ENCODE data around the gene DAND5.

Gene DAND5

DNA sequence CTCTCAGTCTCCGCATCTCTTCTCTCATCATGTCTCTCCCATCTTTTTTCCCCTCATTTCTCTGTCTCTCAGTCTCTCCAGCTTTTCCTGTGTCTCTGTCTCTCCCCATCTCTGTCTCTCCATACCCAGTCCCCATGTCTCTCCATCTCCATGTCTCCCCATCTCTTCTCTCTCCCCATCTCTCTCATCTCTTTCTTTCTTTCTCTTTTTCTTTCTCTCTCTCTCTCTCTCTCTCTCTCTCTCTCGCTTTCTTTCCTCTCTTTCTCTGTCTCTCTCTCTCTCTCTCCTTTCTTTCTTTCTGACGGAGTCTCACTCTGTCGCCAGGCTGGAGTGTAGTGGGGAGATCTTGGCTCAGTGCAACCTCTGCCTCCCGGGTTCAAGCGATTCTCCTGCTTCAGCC, 13.3 kb downstream of the DAND5 start:
- Histone ChIP-seq H3K9me3 (no peaks in the 10 kb centered on the region), H3K4me3 (no peak overlapping the region), H4K20me1 (no peaks in the 10 kb centered on the region), H3K27ac (no peak overlapping the region), H3K9ac (no peak overlapping the region), H3K36me3 (no peaks in the 10 kb centered on the region), H3K4me1 (peaks cover 60% of the 10 kb centered on the region), H3K27me3 (no peaks in the 10 kb centered on the region), H3K4me2 (peak overlapping the region; percentile 90)
- TF ChIP-seq Cebpa-rat (IDR thresholded peaks at IDR 0.05): no peak

DNA sequence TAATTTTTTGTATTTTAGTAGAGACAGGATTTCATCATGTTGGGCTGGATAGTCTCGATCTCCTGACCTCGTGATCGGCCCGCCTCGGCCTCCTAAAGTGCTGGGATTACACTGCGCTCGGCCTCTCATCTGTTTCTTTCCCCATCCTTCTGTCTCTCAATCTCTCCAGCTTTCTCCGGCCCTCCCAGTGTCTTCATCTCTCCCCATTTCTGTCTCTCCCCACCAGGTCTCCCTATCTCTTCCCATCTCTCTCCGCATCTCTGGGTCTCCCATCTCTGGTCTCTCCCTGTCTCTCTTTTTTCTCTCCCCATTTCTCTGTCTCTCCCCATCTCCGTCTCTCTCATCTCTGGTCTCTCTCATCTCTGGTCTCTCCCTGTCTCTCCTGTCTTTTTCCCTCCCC, 13.7 kb downstream of the DAND5 start:
- Histone ChIP-seq H3K36me3 (no peaks in the 10 kb centered on the region), H3K9me3 (no peaks in the 10 kb centered on the region), H3K27ac (peak overlapping the region; percentile 38; the same call in 1 of the 2 replicates), H3K27me3 (no peaks in the 10 kb centered on the region), H3K4me1 (peaks cover 65% of the 10 kb centered on the region), H3K4me3 (peak overlapping the region; percentile 64), H3K4me2 (peak overlapping the region; percentile 90), H4K20me1 (no peaks in the 10 kb centered on the region), H3K9ac (peak overlapping the region; percentile 60; the same call in 1 of the 2 replicates)
- no peak for TF ChIP-seq Cebpa-rat (IDR thresholded peaks at IDR 0.05)

DNA sequence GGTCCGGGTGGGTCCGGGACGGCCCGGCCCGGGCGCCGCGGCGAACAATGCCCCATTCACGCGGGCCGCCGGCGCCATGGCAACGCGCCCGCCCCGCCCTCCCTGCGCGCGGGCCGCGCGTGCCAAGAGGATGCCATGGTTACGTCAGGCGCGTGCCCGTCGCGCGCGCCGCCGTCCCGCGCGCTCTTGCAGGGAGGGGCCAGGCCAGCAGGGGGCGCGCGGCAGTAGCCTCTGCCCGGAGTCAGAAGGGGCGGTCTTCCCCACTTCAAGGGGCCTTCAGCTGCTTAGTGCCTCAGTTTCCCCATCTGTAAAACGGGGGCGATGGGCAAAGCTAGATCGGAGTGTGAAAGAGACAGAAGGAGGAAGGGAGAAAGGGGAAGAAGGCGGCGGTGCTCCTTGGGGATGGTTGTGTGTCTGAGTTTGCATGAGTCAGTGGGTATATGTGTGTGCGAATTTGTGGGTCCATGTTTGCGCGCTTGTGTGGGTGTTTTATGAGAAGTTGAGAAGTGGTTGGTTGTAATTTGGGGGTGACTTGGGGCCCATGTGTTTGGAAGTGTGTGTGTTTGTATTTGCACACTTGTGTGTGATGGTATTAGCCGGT, 14.3 kb downstream of the DAND5 start:
- H3K36me3 ChIP-seq: no peaks in the 10 kb centered on the region
- H3K4me1 ChIP-seq: peaks cover 70% of the 10 kb centered on the region
- no peaks in the 10 kb centered on the region for H4K20me1 ChIP-seq
- no peaks in the 10 kb centered on the region for H3K27me3 ChIP-seq
- H3K4me2 ChIP-seq: peak overlapping the region; percentile 90
- H3K4me3 ChIP-seq: peak overlapping the region; percentile 64
- peak overlapping the region; percentile 60; the same call in 1 of the 2 replicates for H3K9ac ChIP-seq
- no peaks in the 10 kb centered on the region for H3K9me3 ChIP-seq
- peak overlapping the region; percentile 38; the same call in 1 of the 2 replicates for H3K27ac ChIP-seq
- TF ChIP-seq Cebpa-rat (IDR thresholded peaks at IDR 0.05): no peak

DNA sequence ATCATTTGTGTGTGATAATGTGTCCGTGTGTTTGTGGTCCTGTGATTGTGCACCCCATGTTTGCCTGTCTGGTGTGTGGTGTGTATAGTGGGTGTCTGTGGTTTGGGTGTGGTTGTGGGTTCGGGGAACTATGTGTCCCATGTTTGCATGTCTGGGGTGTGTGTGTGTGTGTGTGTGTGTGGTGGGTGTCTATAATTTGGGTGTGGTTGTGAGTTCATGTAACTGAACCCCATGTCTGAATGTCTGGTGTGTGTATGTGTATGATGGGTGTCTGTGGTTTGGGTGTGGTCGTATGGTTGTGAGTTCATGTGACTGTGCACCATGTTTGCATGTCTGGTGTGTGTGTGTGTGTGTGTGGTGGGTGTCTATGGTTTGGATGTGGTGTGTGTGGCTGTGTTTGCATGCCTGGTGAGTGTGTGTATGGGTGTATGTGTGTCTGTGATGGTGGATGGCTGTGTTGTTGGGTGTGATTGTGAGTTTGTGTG, 14.8 kb downstream of the DAND5 start:
- peak overlapping the region; percentile 41 for H3K4me3 ChIP-seq
- H3K4me1 ChIP-seq: peaks cover 70% of the 10 kb centered on the region
- no peaks in the 10 kb centered on the region for H4K20me1 ChIP-seq
- no peaks in the 10 kb centered on the region for H3K27me3 ChIP-seq
- peak overlapping the region; percentile 63; the same call in 1 of the 2 replicates for H3K27ac ChIP-seq
- no peak for TF ChIP-seq Cebpa-rat (IDR thresholded peaks at IDR 0.05)
- peak overlapping the region; percentile 90 for H3K4me2 ChIP-seq
- peak overlapping the region; percentile 59; the same call in 1 of the 2 replicates for H3K9ac ChIP-seq
- peaks cover under 1% of the 10 kb centered on the region; the same call in 1 of the 2 replicates for H3K9me3 ChIP-seq
- H3K36me3 ChIP-seq: no peaks in the 10 kb centered on the region

DNA sequence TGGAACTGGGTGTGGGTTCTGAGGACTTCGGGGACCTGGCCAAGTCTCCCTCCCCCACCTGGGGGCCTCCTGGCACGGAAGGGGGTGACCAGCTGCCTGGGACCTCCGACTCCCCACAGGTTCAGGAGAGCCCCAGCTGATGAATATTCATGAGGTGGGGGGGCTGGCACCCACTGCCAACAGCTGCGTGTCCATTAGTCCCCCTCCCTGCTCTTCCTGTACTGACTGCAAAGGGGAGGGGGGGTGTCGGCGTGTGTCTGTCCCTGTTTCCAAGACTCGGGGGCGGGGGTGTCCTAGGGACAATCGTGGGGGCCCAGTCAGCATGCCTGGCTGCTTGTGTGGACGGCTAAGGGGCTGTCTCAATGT, 15.3 kb downstream of the DAND5 start:
- Histone ChIP-seq H3K9me3 (peaks cover 3% of the 10 kb centered on the region; the same call in 1 of the 2 replicates), H3K4me1 (peaks cover 71% of the 10 kb centered on the region), H4K20me1 (no peaks in the 10 kb centered on the region), H3K4me3 (peak overlapping the region; percentile 41), H3K4me2 (peak overlapping the region; percentile 90), H3K27ac (peak overlapping the region; percentile 63; the same call in 1 of the 2 replicates), H3K36me3 (no peaks in the 10 kb centered on the region), H3K27me3 (no peaks in the 10 kb centered on the region), H3K9ac (peak overlapping the region; percentile 59; the same call in 1 of the 2 replicates)
- TF ChIP-seq Cebpa-rat (IDR thresholded peaks at IDR 0.05): no peak

DNA sequence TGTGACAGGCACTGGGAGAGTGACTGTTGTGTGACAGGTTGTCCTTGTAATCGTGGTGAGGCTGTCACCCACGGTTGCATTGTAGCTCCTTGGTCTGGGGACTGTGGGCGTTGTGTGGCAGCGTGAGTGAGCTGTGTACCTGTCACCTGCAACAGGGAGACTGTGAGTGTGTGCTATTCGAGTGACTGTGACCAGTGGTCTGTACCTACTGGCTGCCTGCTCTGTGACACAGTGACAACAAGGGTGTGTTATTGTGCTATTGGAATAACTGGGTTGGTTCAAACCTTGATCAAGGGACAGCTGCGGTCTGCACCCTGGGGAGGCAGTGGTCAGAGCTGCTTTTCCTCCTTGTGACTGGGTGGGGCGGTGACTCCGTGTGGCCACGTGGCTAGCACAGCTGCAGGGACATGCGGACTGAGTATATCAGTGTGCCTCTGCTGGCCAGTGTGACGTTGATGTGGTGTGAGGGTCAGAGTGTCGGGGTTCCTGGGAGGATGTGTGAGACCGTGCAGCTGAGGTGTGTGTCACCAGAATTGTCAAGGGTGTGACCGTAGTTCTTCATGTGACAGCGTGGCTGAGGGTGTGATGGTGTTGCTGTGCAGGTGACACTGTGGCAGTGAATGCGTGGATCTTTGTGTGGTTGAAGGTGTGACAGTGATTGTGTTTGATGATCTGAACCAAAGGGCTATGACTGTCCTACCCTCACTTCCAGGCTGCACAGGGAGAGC, 15.8 kb downstream of the DAND5 start:
- H3K9ac ChIP-seq: peak overlapping the region; percentile 59; the same call in 1 of the 2 replicates
- peak overlapping the region; percentile 41 for H3K4me3 ChIP-seq
- no peaks in the 10 kb centered on the region for H3K36me3 ChIP-seq
- peak overlapping the region; percentile 90 for H3K4me2 ChIP-seq
- H3K27ac ChIP-seq: peak overlapping the region; percentile 63
- no peaks in the 10 kb centered on the region for H3K27me3 ChIP-seq
- peaks cover 69% of the 10 kb centered on the region for H3K4me1 ChIP-seq
- no peak for TF ChIP-seq Cebpa-rat (IDR thresholded peaks at IDR 0.05)
- peaks cover 3% of the 10 kb centered on the region; the same call in 1 of the 2 replicates for H3K9me3 ChIP-seq
- H4K20me1 ChIP-seq: no peaks in the 10 kb centered on the region

DNA sequence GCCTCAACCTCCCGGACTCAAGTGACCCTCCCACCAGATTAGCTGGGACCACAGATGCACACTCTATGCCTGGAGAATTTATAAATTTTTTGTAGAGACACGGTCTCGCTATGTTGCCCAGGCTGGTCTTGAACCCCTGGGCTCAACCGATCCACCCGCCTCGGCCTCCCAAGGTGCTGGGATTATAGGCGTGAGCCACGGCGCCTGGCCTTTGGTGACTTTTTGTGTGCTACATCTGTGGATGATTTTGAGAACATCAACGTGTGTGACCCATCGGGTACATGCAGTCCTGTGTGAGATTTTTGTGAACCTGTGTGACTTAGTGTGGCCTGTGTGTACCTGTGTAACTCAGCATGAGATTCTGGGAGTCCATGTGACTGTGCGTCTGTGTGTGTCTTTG, 17.4 kb downstream of the DAND5 start:
- H3K9me3 ChIP-seq: peaks cover 3% of the 10 kb centered on the region; the same call in 1 of the 2 replicates
- H3K4me2 ChIP-seq: peak overlapping the region; percentile 90
- H3K27ac ChIP-seq: peak overlapping the region; percentile 48; the same call in 1 of the 2 replicates
- H3K4me3 ChIP-seq: no peak overlapping the region
- no peaks in the 10 kb centered on the region for H3K27me3 ChIP-seq
- peaks cover 73% of the 10 kb centered on the region for H3K4me1 ChIP-seq
- H3K9ac ChIP-seq: no peak overlapping the region
- H3K36me3 ChIP-seq: no peaks in the 10 kb centered on the region
- TF ChIP-seq Cebpa-rat (IDR thresholded peaks at IDR 0.05): no peak
- H4K20me1 ChIP-seq: no peaks in the 10 kb centered on the region

DNA sequence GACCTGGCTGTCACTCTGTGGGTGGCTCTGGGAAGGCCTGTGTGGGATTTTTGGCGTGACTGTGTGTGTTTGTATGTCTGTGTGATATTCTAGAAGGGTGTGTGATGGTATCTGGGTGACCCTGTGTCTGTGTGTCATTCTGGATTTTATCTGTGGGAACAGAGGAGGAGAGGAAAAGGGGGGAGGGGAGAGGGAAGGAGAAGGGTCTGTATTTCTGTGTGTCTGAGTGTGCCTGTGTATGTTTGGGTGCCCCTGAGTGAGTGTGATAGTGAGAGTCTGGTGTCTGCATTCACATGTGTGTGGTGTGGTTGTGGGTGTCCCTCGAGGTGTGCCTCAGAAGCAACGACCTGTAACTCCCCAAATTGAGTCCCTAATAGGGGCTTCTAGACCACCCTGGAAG, 17.8 kb downstream of the DAND5 start:
- H3K4me1 ChIP-seq: peaks cover 74% of the 10 kb centered on the region
- H3K27me3 ChIP-seq: no peaks in the 10 kb centered on the region
- H3K4me3 ChIP-seq: no peak overlapping the region

DNA sequence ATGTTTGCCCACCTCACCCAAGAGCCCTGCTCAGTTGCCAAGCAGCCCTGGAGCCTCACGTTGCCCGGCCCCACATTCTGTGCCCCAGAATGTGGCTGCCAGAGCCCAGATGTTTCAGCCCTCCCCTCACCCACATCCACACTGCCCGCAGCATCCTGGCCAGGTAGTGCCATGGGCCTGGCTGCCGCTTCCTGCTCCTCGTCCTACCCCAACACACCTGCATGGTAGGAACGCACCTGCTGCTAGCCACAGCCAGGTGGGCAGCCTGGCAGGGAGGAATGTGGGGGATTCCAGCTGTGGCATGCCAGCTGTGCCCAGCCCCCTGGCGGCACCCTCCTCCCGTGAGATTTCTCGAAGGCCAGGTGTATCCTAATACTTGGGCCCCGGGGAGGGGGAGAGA, 18.4 kb downstream of the DAND5 start:
- no peaks in the 10 kb centered on the region for H3K27me3 ChIP-seq
- H3K4me3 ChIP-seq: no peak overlapping the region
- no peak for TF ChIP-seq Cebpa-rat (IDR thresholded peaks at IDR 0.05)
- H3K4me2 ChIP-seq: peak overlapping the region; percentile 90
- peaks cover 3% of the 10 kb centered on the region; the same call in 1 of the 2 replicates for H3K9me3 ChIP-seq
- peak overlapping the region; percentile 48 for H3K27ac ChIP-seq
- H3K9ac ChIP-seq: no peak overlapping the region
- no peaks in the 10 kb centered on the region for H4K20me1 ChIP-seq
- no peaks in the 10 kb centered on the region for H3K36me3 ChIP-seq
- peaks cover 72% of the 10 kb centered on the region for H3K4me1 ChIP-seq

More for the DNA sequence above, 17.8 kb downstream of the DAND5 start:
- Histone ChIP-seq H3K36me3 (no peaks in the 10 kb centered on the region), H3K4me2 (peak overlapping the region; percentile 90), H4K20me1 (no peaks in the 10 kb centered on the region), H3K9ac (no peak overlapping the region; the same call in 1 of the 2 replicates), H3K9me3 (peaks cover 3% of the 10 kb centered on the region; the same call in 1 of the 2 replicates), H3K27ac (peak overlapping the region; percentile 48)
- TF ChIP-seq Cebpa-rat (IDR thresholded peaks at IDR 0.05): no peak

DNA sequence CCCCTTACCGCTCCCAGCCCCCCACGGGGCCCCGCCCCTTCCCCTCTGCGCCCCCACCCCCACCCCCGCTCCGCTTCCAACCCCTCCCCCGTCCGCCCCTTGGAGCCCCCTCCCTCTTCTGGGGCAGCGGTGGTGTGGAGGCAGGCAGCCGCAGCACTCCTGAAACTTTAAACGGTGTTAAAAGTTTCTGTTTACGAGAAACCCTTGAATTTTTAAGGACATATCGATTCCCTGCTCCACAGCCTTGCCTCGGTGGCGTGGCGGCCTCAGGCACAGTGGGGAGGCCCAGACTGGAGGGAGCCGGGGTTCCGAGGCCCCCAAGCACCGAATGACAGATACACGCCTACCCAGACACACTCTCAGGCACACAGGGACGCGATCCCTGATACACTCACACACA, 21.1 kb downstream of the DAND5 start:
- H3K4me3 ChIP-seq: no peak overlapping the region
- no peak overlapping the region for H3K27ac ChIP-seq
- H3K36me3 ChIP-seq: no peaks in the 10 kb centered on the region
- H3K27me3 ChIP-seq: no peaks in the 10 kb centered on the region
- no peak for TF ChIP-seq Cebpa-rat (IDR thresholded peaks at IDR 0.05)
- no peaks in the 10 kb centered on the region for H4K20me1 ChIP-seq
- no peak overlapping the region for H3K9ac ChIP-seq
- peaks cover 3% of the 10 kb centered on the region; the same call in 1 of the 2 replicates for H3K9me3 ChIP-seq
- no peak overlapping the region for H3K4me2 ChIP-seq
- H3K4me1 ChIP-seq: peaks cover 64% of the 10 kb centered on the region
